HepG2 (cell line): ENCODE data around the gene GYS1. TPM values are rescaled to one million over a fixed set of nuclear protein-coding genes. Genes with fewer than 3 reads are reported as not detected.

Experiments used
- ATAC-seq: fragments of 200-7000 bp; cut with Tn5 transposase; 3 replicates; pipeline ENCODE4 v1.9.1; 2020; ENCODE audit warnings: mild to moderate bottlenecking, moderate library complexity
- BruUV-seq: library from RNA; stranded (reverse); fragments of 400-500 nt; replicated peaks from 2 replicates; lab custom pipeline; 2021; lab: Mats Ljungman, UMichigan
- CTCF ChIA-PET: fragments of 300-600 bp; formaldehyde crosslinking; extraction: SDS; loops from one replicate; lab custom pipeline; 2021; ENCODE audit warnings: low total read pairs, inconsistent platforms, low intra/inter-chr PET ratio; lab: Yijun Ruan, JAX
- POLR2A ChIA-PET: fragments of 350-600 bp; sonication (Branson Sonifier 250); formaldehyde crosslinking; loops from one replicate; lab custom pipeline; 2020; ENCODE audit warnings: antibody characterized with exemption, inconsistent platforms; lab: Yijun Ruan, JAX
- DNase-seq: peaks from one replicate; pipeline ENCODE4 v3.0.0-alpha.2; 2015; ENCODE audit warnings: low spot score
- FAIRE-seq: peaks from 3 replicates; lab custom pipeline; 2011; peaks lifted over from hg19 to GRCh38; lab: Jason Lieb, UNC
- H2AFZ ChIP-seq: one replicate; pipeline ENCODE4 v1.6.1; 2011; ENCODE audit warnings: low read length, inconsistent platforms
- H3K27ac ChIP-seq: fragments of 300-600 bp; 3 replicates; pipeline ENCODE4 v1.8.0; 2011; ENCODE audit warnings: mixed run types, mild to moderate bottlenecking, mixed read lengths, low read length, inconsistent platforms; ENCODE audit not compliant: insufficient read depth; ENCODE audit errors: extremely low read length
- H3K27me3 ChIP-seq, 2 experiments: fragments of 200-600 bp in 1 of 2; 2 replicates in 1 of 2; 3 replicates in 1 of 2; pipeline versions ENCODE4 v1.6.0 to v1.8.0; 2011; ENCODE audit warnings: low read length in 2 of 2, mild to moderate bottlenecking in 2 of 2, moderate library complexity in 2 of 2, inconsistent platforms in 1 of 2; ENCODE audit not compliant: insufficient read depth in 2 of 2, control insufficient read depth in 1 of 2
- H3K36me3 ChIP-seq, 2 experiments: fragments of 200-600 bp in 1 of 2; replicated peaks in 1 of 2; 2 replicates in 1 of 2; 3 replicates in 1 of 2; pipeline versions ENCODE4 v1.5.1 to v1.8.0; 2011; ENCODE audit warnings: low read length in 2 of 2, inconsistent platforms in 1 of 2; ENCODE audit not compliant: insufficient read depth in 2 of 2, control insufficient read depth in 1 of 2
- H3K4me1 ChIP-seq: 2 replicates; pipeline ENCODE4 v1.5.1; 2012; ENCODE audit warnings: low read length, inconsistent platforms; ENCODE audit not compliant: insufficient read depth
- H3K4me2 ChIP-seq: 2 replicates; pipeline ENCODE4 v1.6.0; 2011; ENCODE audit warnings: low read depth, low read length, inconsistent platforms
- H3K4me3 ChIP-seq, 3 experiments: fragments of 200-600 bp in 1 of 3; sonication (generic), shearing (Covaris generic) in 1 of 3; replicated peaks in 1 of 3; 2 replicates each; pipeline ENCODE4 v1.5.1; 2011 to 2016; ENCODE audit warnings: low read length in 3 of 3, inconsistent platforms in 2 of 3, low read depth in 2 of 3, mild to moderate bottlenecking in 2 of 3, control low read depth in 1 of 3, mixed read lengths in 1 of 3; ENCODE audit not compliant: insufficient read depth in 1 of 3
- H3K79me2 ChIP-seq: one replicate; pipeline ENCODE4 v1.6.1; 2011; ENCODE audit warnings: low read length, inconsistent platforms; ENCODE audit not compliant: insufficient read depth
- H3K9ac ChIP-seq: 2 replicates; pipeline ENCODE4 v1.6.0; 2011; ENCODE audit warnings: mild to moderate bottlenecking, low read depth, low read length, inconsistent platforms; ENCODE audit not compliant: insufficient read depth
- H3K9me3 ChIP-seq: 2 replicates; pipeline ENCODE4 v1.5.1; 2012; ENCODE audit warnings: mild to moderate bottlenecking, low read length
- H4K20me1 ChIP-seq: 2 replicates; pipeline ENCODE4 v1.6.0; 2011; ENCODE audit warnings: inconsistent platforms, mild to moderate bottlenecking, low read length, moderate library complexity; ENCODE audit not compliant: insufficient read depth
- ATF7 ChIP-seq, 2 experiments: fragments of 450-650 bp in 1 of 2; sonication (generic) in 1 of 2; formaldehyde crosslinking in 1 of 2; IDR thresholded peaks; 2 replicates each; pipeline versions ENCODE4 v1.4.0 to v1.6.1; 2016 to 2020; ENCODE audit warnings: antibody characterized with exemption in 1 of 2, mild to moderate bottlenecking in 1 of 2, missing genetic modification reagents in 1 of 2
- HNRNPL ChIP-seq: fragments of 200-400 bp; formaldehyde crosslinking; IDR thresholded peaks from 2 replicates; pipeline ENCODE4 v1.6.1; 2017; ENCODE audit warnings: mild to moderate bottlenecking, low read depth, low read length
- NFE2L1 ChIP-seq: sonication (generic); formaldehyde crosslinking; IDR thresholded peaks from 2 replicates; pipeline ENCODE4 v1.4.0; 2020; ENCODE audit warnings: missing genetic modification reagents, mild to moderate bottlenecking, borderline replicate concordance
- ZNF331 ChIP-seq: sonication (generic); formaldehyde crosslinking; IDR thresholded peaks from 2 replicates; pipeline ENCODE4 v1.4.0; 2020; ENCODE audit warnings: missing genetic modification reagents
- WGBS: methylation state at CpG from one replicate; pipeline ENCODE4 v1.1.6; 2017; ENCODE audit warnings: low lambda C conversion rate; 5-methylcytosine and 5-hydroxymethylcytosine counted together
- in situ Hi-C: cut with HindIII; loops from 2 replicates; pipeline ENCODE4 v1.10.0; 2017; ENCODE audit warnings: low pct_unique_long_range_greater_than_20kb; ENCODE audit not compliant: extremely low pct_ligation_motif_present
- intact Hi-C: fragments of 100-400 bp; cut with micrococcal nuclease; formaldehyde crosslinking; loops from one replicate; pipeline ENCODE4 v1.10.0; 2022; ENCODE audit not compliant: unreplicated experiment
- polyA plus RNA-seq, 8 experiments: library from polyadenylated mRNA; depleted of rRNA in 3 of 8; stranded (reverse) in 7 of 8; unstranded in 1 of 8; fragments of >200 nt; fragmentation: Illumina TruSeq in 4 of 8; extraction: Trizol in 4 of 8; gene quantifications; 2 replicates each; pipeline versions ENCODE4 v1.2.1 to v1.2.3, GENCODE V29; 2011 to 2016; ENCODE audit warnings: low read depth in 4 of 8, missing spikeins in 1 of 8, mixed read lengths in 1 of 8; ENCODE audit not compliant: insufficient read depth in 1 of 8
- total RNA-seq, 5 experiments: library from RNA; depleted of rRNA; stranded (reverse); fragments of >200 nt; fragmentation: Illumina TruSeq; extraction: Trizol; gene quantifications; 2 replicates each; pipeline ENCODE4 v1.2.3, GENCODE V29; 2016; ENCODE audit warnings: low read depth in 1 of 5
- TF ChIP-seq, protein P1 (sequence below): sonication (generic); formaldehyde crosslinking; IDR thresholded peaks from 2 replicates; pipeline ENCODE4 v1.9.0; 2022; ENCODE audit warnings: missing genetic modification reagents, mild to moderate bottlenecking, borderline replicate concordance

Gene GYS1
- total and polyA plus RNA-seq, 2 of the 13 experiments (the other 11 are each of a cell fraction or from before 2014, with no cell fraction given): 18.4 to 42.1 TPM

DNA sequence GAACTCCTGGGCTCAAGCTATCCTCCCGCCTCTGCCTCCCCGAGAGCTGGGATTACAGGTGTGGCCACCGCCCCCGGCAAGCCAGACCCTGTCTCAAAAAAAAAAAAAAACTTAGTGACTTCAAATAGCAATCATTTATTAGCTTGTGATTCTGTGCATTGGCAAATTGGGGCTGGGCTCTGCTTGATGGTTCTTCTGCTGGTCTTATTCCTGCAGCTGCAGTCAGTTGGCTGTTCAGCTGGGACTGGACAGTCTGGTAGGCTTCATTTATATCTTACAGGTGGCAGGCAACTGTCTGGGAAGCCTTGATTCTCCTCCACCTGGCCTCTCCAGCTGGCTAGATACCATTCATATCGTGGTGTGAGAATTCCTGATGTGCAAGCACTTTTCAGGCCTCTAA lies 52.2 kb downstream of the GYS1 start:
- H4K20me1 ChIP-seq: no peaks in the 10 kb centered on the region
- no peak overlapping the region for H3K27ac ChIP-seq
- ChIA-PET POLR2A (no interaction called here), CTCF (no interaction called here)
- H3K79me2 ChIP-seq: no peaks in the 10 kb centered on the region
- TF ChIP-seq HNRNPL (no peak), ZNF331 (CRISPR knock-in tag) (peak; percentile 100)
- TF ChIP-seq, protein P1, sequence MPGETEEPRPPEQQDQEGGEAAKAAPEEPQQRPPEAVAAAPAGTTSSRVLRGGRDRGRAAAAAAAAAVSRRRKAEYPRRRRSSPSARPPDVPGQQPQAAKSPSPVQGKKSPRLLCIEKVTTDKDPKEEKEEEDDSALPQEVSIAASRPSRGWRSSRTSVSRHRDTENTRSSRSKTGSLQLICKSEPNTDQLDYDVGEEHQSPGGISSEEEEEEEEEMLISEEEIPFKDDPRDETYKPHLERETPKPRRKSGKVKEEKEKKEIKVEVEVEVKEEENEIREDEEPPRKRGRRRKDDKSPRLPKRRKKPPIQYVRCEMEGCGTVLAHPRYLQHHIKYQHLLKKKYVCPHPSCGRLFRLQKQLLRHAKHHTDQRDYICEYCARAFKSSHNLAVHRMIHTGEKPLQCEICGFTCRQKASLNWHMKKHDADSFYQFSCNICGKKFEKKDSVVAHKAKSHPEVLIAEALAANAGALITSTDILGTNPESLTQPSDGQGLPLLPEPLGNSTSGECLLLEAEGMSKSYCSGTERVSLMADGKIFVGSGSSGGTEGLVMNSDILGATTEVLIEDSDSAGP: no peak
- no peak overlapping the region for H3K4me3 ChIP-seq
- FAIRE-seq (no peak), DNase-seq (no peak), ATAC-seq (no peak)
- H3K9me3 ChIP-seq: peaks cover 5% of the 10 kb centered on the region; the same call in 1 of the 2 replicates
- in situ Hi-C loops (no loop called here), intact Hi-C loops (no loop called here)
- H3K36me3 ChIP-seq: no peaks in the 10 kb centered on the region
- H2AFZ ChIP-seq: no peak overlapping the region
- no peaks in the 10 kb centered on the region for H3K27me3 ChIP-seq
- no TSS peak for BruUV-seq
- no peak overlapping the region for H3K4me2 ChIP-seq
- H3K9ac ChIP-seq: no peak overlapping the region
- 89% methylated on average over 5 of the region's 5 CpGs for WGBS
- peaks cover 12% of the 10 kb centered on the region for H3K4me1 ChIP-seq

DNA sequence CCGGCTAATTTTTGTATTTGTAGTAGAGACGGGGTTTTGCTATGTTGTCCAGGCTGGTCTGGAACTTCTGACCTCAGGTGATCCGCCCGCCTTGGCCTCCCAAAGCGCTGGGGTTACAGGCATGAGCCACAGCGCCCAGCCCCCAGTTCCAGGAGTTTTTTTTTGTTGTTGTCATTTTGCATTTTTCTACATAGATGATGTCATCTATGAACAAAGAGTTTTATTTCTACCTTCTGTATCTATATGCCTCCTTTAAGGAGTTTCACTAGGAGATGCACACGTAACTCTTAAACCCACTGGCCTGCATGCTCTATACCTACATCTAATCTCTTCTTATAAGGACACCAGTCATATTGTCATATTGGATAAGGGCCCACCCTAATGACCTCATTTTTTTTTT lies 54.9 kb downstream of the GYS1 start:
- TF ChIP-seq ATF7 (IDR thresholded peaks at IDR 0.05): peak; percentile 90
- TF ChIP-seq ATF7 (CRISPR knock-in tag; IDR thresholded peaks at IDR 0.05): no peak
- no peak for TF ChIP-seq NFE2L1 (CRISPR knock-in tag)
- Histone ChIP-seq H3K9ac (no peak overlapping the region), H4K20me1 (no peaks in the 10 kb centered on the region), H2AFZ (no peak overlapping the region), H3K4me2 (no peak overlapping the region), H3K27ac (no peak overlapping the region), H3K4me3 (no peak overlapping the region), H3K27me3 (no peaks in the 10 kb centered on the region; a peak in 1 of 5 replicates), H3K9me3 (peaks cover 5% of the 10 kb centered on the region; the same call in 1 of the 2 replicates), H3K79me2 (no peaks in the 10 kb centered on the region), H3K36me3 (no peaks in the 10 kb centered on the region), H3K4me1 (peaks cover 25% of the 10 kb centered on the region)
- FAIRE-seq (no peak), DNase-seq (no peak), ATAC-seq (no peak)
- intact Hi-C loops (no loop called here), in situ Hi-C loops (no loop called here)
- BruUV-seq: no TSS peak
- POLR2A ChIA-PET: no interaction called here
- CTCF ChIA-PET: no interaction called here
- 90% methylated on average over 7 of the region's 7 CpGs for WGBS
